HepG2 (cell line): Measurements from ENCODE around the gene KRTAP12-3. TPM values are rescaled to one million over a fixed set of nuclear protein-coding genes. Genes with fewer than 3 reads are reported as not detected.

Experiments used
- CBX1 ChIP-seq: IDR thresholded peaks from one replicate; pipeline ENCODE4 v1.6.1; 2016; ENCODE audit warnings: antibody characterized with exemption, low read depth
- MTF2 ChIP-seq: sonication (generic); formaldehyde crosslinking; IDR thresholded peaks from 2 replicates; pipeline ENCODE4 v1.5.0; 2020; ENCODE audit warnings: missing genetic modification reagents, borderline replicate concordance
- POLR2AphosphoS5 ChIP-seq: IDR thresholded peaks from 2 replicates; pipeline ENCODE4 v1.6.1; 2012; ENCODE audit warnings: low read depth, low read length
- SKI ChIP-seq: fragments of 450-650 bp; IDR thresholded peaks from one replicate; pipeline ENCODE4 v1.6.1; 2018; ENCODE audit warnings: mild to moderate bottlenecking; ENCODE audit not compliant: partially characterized antibody
- ZNF274 ChIP-seq: sonication (generic); formaldehyde crosslinking; IDR thresholded peaks from 2 replicates; pipeline ENCODE4 v1.5.1; 2020; ENCODE audit warnings: mild to moderate bottlenecking, missing genetic modification reagents
- ZNF326 ChIP-seq: sonication (generic); formaldehyde crosslinking; IDR thresholded peaks from 2 replicates; pipeline ENCODE4 v1.4.0; 2020; ENCODE audit warnings: missing genetic modification reagents, borderline replicate concordance
- ZNF335 ChIP-seq: sonication (generic); formaldehyde crosslinking; IDR thresholded peaks from 2 replicates; pipeline ENCODE4 v1.4.0; 2020; ENCODE audit warnings: missing genetic modification reagents
- ZSCAN29 ChIP-seq: sonication (generic); formaldehyde crosslinking; conservative IDR thresholded peaks from 2 replicates; pipeline ENCODE4 v1.4.0; 2020; ENCODE audit warnings: mild to moderate bottlenecking, missing genetic modification reagents
- polyA plus RNA-seq, 8 experiments: library from polyadenylated mRNA; depleted of rRNA in 3 of 8; stranded (reverse) in 7 of 8; unstranded in 1 of 8; fragments of >200 nt; fragmentation: Illumina TruSeq in 4 of 8; extraction: Trizol in 4 of 8; gene quantifications; 2 replicates each; pipeline versions ENCODE4 v1.2.1 to v1.2.3, GENCODE V29; 2011 to 2016; ENCODE audit warnings: low read depth in 4 of 8, missing spikeins in 1 of 8, mixed read lengths in 1 of 8; ENCODE audit not compliant: insufficient read depth in 1 of 8
- total RNA-seq, 5 experiments: library from RNA; depleted of rRNA; stranded (reverse); fragments of >200 nt; fragmentation: Illumina TruSeq; extraction: Trizol; gene quantifications; 2 replicates each; pipeline ENCODE4 v1.2.3, GENCODE V29; 2016; ENCODE audit warnings: low read depth in 1 of 5
- TF ChIP-seq, protein P1 (sequence below): sonication (generic); formaldehyde crosslinking; IDR thresholded peaks from 2 replicates; pipeline ENCODE4 v1.9.0; 2021; ENCODE audit warnings: mild to moderate bottlenecking, missing genetic modification reagents
- TF ChIP-seq, protein P2 (sequence below): sonication (generic); formaldehyde crosslinking; IDR thresholded peaks from 2 replicates; pipeline ENCODE4 v1.4.0; 2020; ENCODE audit warnings: missing genetic modification reagents

KRTAP12-3 gene
- total and polyA plus RNA-seq, 2 of the 13 experiments (the other 11 are each of a cell fraction or from before 2014, with no cell fraction given) = not detected

DNA sequence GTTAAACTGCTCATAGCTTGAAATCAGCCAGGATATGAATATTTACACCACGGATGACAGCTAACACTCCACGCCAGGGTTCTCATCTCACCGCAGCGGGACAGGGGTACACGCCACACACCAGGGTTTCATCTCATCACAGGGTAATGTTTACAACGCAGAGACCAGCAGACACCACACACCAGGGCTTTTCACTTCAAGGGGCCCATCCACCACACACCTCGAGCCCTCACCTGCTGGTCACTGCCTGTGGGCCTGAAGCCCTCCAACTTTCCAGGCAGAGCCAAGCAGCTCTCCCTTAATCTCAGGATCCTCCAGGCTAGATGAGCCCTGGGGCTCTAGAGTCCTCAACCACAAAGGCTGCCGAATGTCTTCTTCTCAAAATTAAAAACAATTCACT lies 37.9 kb downstream of the KRTAP12-3 start (continued):
- TF ChIP-seq, protein P1, sequence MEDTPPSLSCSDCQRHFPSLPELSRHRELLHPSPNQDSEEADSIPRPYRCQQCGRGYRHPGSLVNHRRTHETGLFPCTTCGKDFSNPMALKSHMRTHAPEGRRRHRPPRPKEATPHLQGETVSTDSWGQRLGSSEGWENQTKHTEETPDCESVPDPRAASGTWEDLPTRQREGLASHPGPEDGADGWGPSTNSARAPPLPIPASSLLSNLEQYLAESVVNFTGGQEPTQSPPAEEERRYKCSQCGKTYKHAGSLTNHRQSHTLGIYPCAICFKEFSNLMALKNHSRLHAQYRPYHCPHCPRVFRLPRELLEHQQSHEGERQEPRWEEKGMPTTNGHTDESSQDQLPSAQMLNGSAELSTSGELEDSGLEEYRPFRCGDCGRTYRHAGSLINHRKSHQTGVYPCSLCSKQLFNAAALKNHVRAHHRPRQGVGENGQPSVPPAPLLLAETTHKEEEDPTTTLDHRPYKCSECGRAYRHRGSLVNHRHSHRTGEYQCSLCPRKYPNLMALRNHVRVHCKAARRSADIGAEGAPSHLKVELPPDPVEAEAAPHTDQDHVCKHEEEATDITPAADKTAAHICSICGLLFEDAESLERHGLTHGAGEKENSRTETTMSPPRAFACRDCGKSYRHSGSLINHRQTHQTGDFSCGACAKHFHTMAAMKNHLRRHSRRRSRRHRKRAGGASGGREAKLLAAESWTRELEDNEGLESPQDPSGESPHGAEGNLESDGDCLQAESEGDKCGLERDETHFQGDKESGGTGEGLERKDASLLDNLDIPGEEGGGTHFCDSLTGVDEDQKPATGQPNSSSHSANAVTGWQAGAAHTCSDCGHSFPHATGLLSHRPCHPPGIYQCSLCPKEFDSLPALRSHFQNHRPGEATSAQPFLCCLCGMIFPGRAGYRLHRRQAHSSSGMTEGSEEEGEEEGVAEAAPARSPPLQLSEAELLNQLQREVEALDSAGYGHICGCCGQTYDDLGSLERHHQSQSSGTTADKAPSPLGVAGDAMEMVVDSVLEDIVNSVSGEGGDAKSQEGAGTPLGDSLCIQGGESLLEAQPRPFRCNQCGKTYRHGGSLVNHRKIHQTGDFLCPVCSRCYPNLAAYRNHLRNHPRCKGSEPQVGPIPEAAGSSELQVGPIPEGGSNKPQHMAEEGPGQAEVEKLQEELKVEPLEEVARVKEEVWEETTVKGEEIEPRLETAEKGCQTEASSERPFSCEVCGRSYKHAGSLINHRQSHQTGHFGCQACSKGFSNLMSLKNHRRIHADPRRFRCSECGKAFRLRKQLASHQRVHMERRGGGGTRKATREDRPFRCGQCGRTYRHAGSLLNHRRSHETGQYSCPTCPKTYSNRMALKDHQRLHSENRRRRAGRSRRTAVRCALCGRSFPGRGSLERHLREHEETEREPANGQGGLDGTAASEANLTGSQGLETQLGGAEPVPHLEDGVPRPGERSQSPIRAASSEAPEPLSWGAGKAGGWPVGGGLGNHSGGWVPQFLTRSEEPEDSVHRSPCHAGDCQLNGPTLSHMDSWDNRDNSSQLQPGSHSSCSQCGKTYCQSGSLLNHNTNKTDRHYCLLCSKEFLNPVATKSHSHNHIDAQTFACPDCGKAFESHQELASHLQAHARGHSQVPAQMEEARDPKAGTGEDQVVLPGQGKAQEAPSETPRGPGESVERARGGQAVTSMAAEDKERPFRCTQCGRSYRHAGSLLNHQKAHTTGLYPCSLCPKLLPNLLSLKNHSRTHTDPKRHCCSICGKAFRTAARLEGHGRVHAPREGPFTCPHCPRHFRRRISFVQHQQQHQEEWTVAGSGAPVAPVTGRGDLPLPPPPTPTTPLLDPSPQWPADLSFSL (CRISPR knock-in tag) = no peak
- TF ChIP-seq MTF2 (CRISPR knock-in tag) (no peak), ZNF326 (CRISPR knock-in tag) (no peak), POLR2AphosphoS5 (no peak), CBX1 (no peak), SKI (no peak), ZNF335 (CRISPR knock-in tag) (no peak), ZNF274 (CRISPR knock-in tag) (no peak), ZSCAN29 (CRISPR knock-in tag) (no peak)
- TF ChIP-seq, protein P2, sequence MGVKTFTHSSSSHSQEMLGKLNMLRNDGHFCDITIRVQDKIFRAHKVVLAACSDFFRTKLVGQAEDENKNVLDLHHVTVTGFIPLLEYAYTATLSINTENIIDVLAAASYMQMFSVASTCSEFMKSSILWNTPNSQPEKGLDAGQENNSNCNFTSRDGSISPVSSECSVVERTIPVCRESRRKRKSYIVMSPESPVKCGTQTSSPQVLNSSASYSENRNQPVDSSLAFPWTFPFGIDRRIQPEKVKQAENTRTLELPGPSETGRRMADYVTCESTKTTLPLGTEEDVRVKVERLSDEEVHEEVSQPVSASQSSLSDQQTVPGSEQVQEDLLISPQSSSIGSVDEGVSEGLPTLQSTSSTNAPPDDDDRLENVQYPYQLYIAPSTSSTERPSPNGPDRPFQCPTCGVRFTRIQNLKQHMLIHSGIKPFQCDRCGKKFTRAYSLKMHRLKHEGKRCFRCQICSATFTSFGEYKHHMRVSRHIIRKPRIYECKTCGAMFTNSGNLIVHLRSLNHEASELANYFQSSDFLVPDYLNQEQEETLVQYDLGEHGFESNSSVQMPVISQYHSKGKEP (CRISPR knock-in tag) = no peak
